ENCODE results near the gene ADGRL3. TPM values are rescaled to one million over a fixed set of nuclear protein-coding genes. Genes with fewer than 3 reads are reported as not detected.
"Not testable (repeated sequence)": the region's sequence is repeated elsewhere in the genome, so short reads cannot be mapped to it uniquely, and the experiment has no call there.

The ADGRL3 gene
- total RNA-seq, 1 donor from 2014 or later: 6.1 TPM

GRCh38 chr4:61752617-61753016 is 552.5 kb downstream of the ADGRL3 start:
- TF ChIP-seq CTCF (IDR thresholded peaks at IDR 0.05; ENCODE audit: borderline replicate concordance): no peak
- H3K27ac ChIP-seq (replicated peaks): no peak overlapping the region

GRCh38 chr4:61753739-61754138 is 553.6 kb downstream of the ADGRL3 start:
- Histone ChIP-seq H3K36me3 (no peaks in the 10 kb centered on the region), H3K4me1 (no peaks in the 10 kb centered on the region), H3K27ac (replicated peaks) (no peak overlapping the region), H3K4me3 (no peak overlapping the region), H3K27me3 (ENCODE audit: low read depth) (no peaks in the 10 kb centered on the region), H3K9me3 (replicated peaks) (peaks cover 27% of the 10 kb centered on the region)
- intact Hi-C loops (cut with micrococcal nuclease): no loop called here
- no peak for TF ChIP-seq CTCF (IDR thresholded peaks at IDR 0.05; ENCODE audit: borderline replicate concordance)
- DNase-seq: no peak

More at GRCh38 chr4:61752617-61753016, 552.5 kb downstream of the ADGRL3 start:
- Histone ChIP-seq H3K9me3 (replicated peaks) (peaks cover 20% of the 10 kb centered on the region), H3K27me3 (ENCODE audit: low read depth) (no peaks in the 10 kb centered on the region), H3K36me3 (no peaks in the 10 kb centered on the region), H3K4me3 (no peak overlapping the region), H3K4me1 (no peaks in the 10 kb centered on the region)
- no peak for DNase-seq
- intact Hi-C loops (cut with micrococcal nuclease): no loop called here

GRCh38 chr4:61756937-61757336 is 556.8 kb downstream of the ADGRL3 start:
- H3K36me3 ChIP-seq; H3K27ac ChIP-seq (replicated peaks); intact Hi-C loops (cut with micrococcal nuclease); H3K27me3 ChIP-seq (ENCODE audit: low read depth); H3K4me1 ChIP-seq; H3K4me3 ChIP-seq; DNase-seq: not testable (repeated sequence)
- peaks cover 51% of the 10 kb centered on the region for H3K9me3 ChIP-seq (replicated peaks)

- intact Hi-C loops (cut with micrococcal nuclease); H3K27ac ChIP-seq (replicated peaks); H3K4me1 ChIP-seq; DNase-seq; H3K4me3 ChIP-seq; H3K36me3 ChIP-seq; H3K27me3 ChIP-seq (ENCODE audit: low read depth): not testable (repeated sequence)
- peaks cover 51% of the 10 kb centered on the region for H3K9me3 ChIP-seq (replicated peaks)
Measured at GRCh38 chr4:61757983-61758382, 557.9 kb downstream of the ADGRL3 start.

GRCh38 chr4:61758596-61758995 is 558.5 kb downstream of the ADGRL3 start:
- H3K4me3 ChIP-seq; H3K36me3 ChIP-seq; H3K27ac ChIP-seq (replicated peaks); H3K4me1 ChIP-seq; H3K27me3 ChIP-seq (ENCODE audit: low read depth); DNase-seq; intact Hi-C loops (cut with micrococcal nuclease): not testable (repeated sequence)
- peaks cover 51% of the 10 kb centered on the region for H3K9me3 ChIP-seq (replicated peaks)

- intact Hi-C loops (cut with micrococcal nuclease); H3K27ac ChIP-seq (replicated peaks); H3K27me3 ChIP-seq (ENCODE audit: low read depth); H3K36me3 ChIP-seq; H3K4me1 ChIP-seq; H3K4me3 ChIP-seq; DNase-seq: not testable (repeated sequence)
- peaks cover 51% of the 10 kb centered on the region for H3K9me3 ChIP-seq (replicated peaks)
Measured at GRCh38 chr4:61759245-61759644, 559.1 kb downstream of the ADGRL3 start.

- H3K9me3 ChIP-seq (replicated peaks): peaks cover 46% of the 10 kb centered on the region
- H3K4me1 ChIP-seq; H3K27ac ChIP-seq (replicated peaks); intact Hi-C loops (cut with micrococcal nuclease); H3K36me3 ChIP-seq; H3K4me3 ChIP-seq; H3K27me3 ChIP-seq (ENCODE audit: low read depth); DNase-seq: not testable (repeated sequence)
Measured at GRCh38 chr4:61759885-61760284, 559.8 kb downstream of the ADGRL3 start.

- Histone ChIP-seq H3K9me3 (replicated peaks) (peaks cover 37% of the 10 kb centered on the region), H3K4me1 (no peaks in the 10 kb centered on the region), H3K36me3 (no peaks in the 10 kb centered on the region), H3K4me3 (no peak overlapping the region), H3K27ac (replicated peaks) (no peak overlapping the region), H3K27me3 (ENCODE audit: low read depth) (no peaks in the 10 kb centered on the region)
- no peak for DNase-seq
- intact Hi-C loops (cut with micrococcal nuclease): no loop called here
- no peak for TF ChIP-seq CTCF (IDR thresholded peaks at IDR 0.05; ENCODE audit: borderline replicate concordance)
Measured at GRCh38 chr4:61760820-61761219, 560.7 kb downstream of the ADGRL3 start.
